Activated CD4-positive, CD25-positive, alpha-beta regulatory T cell treated with anti-CD3 and anti-CD28 coated beads, Interleukin-2, amount 50 U/mL, for 72 hours (primary cell): ENCODE data around the gene STAC.
"Not testable (repeated sequence)": the region's sequence is repeated elsewhere in the genome, so short reads cannot be mapped to it uniquely, and the experiment has no call there.

Experiments
- DNase-seq: peaks from one replicate; pipeline ENCODE4 v3.0.0; 2021

STAC gene

DNA sequence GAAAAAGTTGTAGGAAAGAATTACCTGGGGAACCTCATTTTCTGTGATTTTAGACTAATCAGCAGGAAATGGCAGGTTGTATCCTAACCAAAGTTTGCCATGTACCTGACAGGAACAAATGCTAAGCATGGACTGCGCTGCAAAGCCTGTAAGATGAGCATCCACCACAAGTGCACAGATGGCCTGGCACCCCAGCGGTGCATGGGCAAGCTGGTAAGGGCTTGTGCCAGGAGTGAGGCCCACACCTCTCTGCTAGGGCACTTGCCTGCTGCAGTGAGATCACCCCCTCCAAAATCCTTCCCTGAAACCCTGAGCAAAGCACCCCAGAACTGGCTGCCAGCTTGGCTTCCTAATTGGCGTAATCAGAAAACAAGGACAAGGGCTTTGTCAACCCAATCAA, 102.6 kb downstream of the STAC start:
- no peak for DNase-seq

DNA sequence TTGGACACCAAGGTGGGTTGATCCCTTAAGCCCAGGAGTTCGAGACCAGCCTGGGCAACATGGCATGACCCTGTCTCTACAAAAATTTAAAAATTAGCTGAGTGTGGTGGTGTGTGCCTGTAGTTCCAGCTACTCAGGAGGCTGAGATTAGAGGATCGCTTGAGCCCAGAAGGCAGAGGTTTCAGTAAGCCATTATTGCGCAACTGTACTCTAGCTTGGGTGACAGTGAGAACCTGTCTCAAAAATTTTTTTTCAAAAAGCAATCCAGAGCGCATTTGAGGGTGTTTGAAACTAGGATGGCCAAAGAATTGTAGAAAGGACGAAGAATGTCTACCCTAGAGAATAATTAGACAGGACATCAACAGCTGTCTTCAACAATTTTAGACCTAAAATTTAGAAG, 103.4 kb downstream of the STAC start:
- DNase-seq: no peak

DNA sequence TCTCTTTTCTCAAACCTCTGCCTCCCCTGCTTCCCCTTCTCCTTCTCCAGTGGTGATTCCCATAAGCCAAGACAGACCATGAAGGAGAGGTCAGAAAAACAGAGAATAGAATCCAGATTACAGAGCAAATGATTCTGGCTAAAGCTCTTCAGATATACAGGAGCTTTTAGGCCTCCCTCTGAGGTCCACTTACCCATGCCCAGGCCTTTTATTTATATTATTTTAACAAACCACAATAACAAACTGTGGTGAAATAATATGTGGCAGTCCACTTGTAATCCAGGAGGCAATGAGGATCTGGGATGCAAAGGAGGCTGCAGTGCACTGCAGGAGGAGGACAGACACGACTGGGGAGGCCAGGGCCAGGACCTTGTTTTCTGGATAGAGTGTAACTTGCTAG, 104.1 kb downstream of the STAC start:
- no peak for DNase-seq

DNA sequence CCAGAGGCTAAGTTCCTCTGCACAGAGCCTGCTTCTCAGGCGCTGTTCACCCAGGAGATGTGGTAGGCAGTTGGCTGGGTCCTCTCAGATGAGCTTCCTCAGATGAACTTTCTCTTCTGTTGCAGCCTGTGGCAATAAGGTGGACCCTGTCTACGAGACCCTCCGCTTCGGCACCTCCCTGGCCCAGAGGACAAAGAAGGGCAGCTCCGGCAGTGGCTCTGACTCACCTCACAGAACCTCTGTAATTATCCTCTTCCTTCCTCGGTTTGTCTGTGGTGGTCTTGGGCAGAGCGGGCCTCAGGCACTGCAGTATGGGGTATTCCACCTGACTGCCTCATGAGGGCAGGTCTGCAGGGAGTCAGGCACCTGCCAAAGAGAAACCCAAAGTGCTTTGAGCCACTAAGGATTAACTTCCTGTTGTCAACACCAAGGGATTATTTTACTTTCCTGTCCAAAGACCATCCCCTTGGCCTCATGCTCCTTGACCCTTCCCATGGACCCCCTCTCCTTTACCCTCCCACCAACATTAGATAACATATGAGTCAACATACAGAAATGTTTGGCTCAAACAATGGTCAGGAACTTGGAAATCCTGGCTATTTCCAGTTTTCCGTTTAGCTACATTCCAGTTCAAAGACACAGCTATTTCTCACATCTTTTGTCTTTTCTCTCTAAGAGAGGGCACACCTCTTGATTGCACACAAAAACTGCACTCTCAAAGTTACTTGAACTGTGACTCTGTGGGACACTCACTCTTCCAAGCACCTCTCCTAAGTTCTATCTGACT, 105.9 kb downstream of the STAC start:
- DNase-seq: no peak

DNA sequence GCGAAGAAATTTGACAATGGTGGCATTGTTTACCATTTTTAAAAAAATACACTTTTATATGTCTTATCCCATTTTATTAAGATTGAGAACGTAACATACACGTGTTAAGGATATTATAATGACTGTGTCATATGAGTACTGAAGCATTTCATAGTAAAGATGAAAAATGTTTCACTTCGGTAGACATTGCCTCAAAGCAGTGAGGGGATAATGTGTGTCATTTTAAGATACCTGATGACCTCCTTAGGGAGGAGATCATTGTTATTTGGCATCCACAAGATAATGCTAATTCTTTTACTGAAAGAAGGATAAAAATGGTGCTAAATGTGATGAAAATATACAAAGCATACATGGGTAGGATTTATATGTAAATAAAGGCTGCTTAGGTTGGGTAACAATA, 107.3 kb downstream of the STAC start:
- DNase-seq: no peak

DNA sequence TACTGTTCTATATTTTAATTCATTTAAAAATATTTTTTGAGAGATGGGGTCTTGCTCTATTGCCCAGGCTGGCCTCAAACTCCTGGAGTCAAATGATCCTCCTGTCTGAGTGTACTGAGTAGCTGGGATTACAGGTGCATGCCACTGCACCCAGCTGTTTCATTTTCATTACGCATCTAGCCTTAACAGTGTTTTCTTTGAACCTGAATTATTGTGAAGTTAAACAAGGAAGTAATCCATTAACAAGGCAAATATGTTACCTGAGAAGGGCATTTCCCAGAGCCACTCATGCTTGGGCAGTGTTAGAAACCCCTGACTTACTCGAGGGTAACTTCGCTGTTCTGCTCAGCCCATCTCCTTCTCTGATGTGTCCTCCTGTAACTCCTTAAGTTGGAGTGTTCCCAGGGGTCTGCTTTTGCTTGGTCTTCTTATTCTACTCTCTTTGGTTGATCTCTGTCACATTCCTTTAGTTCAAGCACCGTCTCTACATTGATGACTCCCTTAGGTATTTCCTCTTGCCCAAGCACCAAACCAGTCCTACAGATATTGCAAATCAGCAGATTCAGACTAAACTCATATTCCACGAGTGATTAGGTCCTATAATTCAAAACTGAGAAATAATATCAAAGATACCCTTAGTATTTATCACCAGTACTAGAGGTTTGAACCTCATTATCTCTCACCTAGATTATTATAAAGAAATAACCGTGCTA, 107.9 kb downstream of the STAC start:
- no peak for DNase-seq

DNA sequence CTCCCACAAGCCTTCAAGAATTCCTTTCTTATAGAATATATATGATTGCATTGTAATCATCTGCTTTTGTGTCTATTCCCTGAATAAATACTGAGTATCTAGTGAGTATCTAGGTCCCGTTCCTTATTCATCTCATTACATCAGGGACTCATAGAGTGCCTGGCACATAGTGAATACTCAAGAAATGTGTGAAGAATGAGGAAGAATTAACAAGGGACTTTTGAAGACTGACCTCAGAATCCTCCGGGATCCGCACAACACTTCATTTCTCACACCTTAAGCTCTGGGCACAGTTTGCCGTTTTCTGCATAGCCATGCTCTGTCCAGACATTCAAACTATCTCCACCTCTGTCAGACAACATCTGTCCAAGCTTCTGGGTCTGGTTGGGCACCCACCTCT, 108.8 kb downstream of the STAC start:
- no peak for DNase-seq

DNA sequence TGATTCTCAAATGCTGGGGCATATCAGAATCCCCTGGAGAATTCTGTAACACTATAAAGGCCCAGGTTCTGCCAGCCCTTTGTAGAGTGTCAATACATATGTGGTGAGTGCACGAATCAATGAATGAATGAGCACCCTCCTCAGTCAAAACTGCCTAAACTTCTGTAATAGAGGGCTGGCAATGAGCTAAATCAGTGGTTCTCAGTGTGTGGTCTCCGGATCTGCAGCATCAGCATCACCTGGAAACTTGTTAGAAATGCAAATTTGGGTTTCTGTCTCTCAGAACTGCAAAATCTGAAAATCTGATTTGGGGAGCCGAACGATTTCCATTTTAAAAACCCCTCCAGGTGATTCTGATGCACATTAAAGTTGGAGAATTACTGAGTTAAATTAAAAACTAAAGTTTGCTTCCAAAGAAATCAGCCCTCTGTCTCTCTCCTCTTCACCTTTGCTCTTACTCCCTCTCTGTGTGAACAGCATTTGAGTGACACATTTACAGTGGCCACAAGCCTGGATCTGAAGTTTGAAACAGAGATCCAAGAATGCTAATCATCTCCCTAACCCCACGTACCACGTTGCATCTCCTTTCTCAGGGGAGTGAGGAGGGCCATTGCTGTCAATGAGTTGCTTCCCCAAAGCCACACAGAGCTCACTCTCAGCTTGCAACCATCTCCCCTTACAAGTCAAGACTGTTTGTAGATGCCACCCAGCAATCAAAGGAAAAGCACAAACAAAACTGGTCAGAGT, 109.5 kb downstream of the STAC start:
- DNase-seq: no peak

DNA sequence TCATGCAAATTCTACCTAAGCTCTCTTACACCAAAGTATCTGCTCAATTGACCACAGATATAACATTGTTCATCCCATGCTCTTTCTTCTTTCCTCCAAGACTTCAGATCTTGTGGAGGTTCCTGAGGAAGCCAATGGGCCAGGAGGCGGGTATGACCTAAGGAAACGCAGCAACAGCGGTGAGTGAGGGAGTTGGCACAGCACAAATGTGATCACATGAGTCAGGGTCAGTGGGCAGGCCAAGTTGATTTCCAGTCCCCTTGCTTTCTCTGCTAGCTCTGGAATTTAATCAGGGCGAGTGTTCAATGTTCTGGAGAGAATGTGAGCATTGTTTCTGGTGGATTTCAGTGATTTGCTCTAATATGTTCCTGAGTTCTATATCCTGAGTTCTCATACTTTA, 112.7 kb downstream of the STAC start:
- no peak for DNase-seq

DNA sequence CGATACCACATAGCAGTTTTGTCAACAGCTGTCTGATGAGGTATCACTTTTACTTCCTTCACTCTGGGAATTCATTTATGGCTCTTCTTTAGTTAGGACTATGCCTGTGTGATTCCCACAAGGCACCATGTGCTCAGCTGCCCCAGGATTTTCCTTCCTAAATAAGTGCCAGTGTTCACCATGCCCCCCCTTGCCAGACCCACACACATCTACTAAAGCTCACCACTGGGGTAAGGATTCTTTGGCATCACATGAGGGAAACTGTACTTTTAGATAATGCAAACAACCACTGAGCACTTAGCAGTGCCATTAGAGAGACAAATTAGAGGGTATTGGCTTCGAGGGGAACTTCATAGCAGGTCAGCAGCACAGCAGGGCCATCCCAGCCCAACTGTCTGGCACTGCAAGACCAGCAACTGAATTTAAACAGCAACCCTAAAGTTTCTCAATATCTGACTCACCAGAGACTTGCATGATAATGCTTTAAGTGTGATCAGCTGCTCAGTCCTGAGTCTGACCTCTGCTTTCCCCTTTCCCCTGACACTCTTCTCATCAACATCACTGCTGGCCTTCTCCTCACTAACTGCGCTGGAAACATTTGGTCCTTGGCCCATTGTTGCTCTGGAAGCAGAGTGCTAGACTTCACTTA, 114.3 kb downstream of the STAC start:
- DNase-seq: no peak

DNA sequence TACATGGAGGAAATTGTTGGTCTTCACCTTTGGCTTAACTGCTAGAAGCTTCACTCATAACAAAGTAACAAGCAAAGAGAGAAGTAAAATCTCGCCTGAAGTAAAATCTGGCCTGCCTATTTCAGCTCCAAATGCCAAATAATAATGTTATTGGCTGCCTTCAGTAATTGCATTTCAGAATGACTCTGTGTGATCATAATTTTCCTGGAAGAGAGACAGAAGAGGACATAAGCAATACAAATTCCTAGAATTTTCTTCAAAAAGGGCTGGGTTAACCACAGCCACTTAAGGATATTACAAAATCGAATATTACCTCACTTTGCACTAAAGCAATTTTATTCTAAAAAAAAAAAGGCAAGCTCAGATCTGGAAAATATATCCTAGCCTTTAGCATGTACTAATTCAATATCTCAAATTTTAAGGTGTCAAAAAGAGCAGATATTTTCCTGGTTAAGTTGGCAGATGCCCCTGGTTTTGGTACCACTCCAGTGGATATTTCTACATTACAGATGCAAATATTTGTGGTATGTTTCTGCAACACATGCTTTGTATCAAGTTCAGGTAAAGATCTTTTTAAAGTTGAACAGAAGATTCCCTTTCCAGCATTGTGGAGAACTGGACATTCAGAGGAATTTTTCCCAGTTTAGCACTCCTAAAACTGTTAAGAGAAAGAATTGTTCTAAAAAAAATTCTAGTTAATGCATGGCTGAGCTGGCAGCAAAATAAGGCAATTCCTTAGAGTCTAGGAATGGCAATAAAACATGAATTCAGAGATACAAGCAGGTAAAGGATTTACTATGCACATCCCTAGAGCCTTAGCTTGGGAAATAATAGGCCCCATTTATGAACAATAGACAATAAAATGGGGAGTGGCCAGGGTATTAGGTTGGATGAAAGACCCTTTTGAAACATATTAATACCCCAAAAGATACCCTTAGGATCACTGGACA, 116.7 kb downstream of the STAC start:
- DNase-seq: no peak

DNA sequence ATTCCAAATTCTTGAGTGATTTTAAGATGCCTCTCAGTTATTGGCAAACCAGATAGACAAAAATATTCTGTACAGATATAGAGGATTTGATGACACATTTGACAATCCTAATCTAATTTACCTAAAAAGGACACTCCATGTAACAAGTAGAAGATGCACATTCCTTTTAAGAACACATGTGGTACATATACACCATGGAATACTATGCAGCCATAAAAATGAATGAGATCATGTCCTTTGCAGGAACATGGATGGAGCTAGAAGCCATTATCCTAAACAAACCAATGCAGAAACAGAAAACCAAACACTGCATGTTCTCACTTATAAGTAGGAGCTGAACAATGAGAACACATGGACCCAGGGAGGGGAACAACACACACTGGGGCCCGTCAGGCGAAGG, 119.7 kb downstream of the STAC start:
- not testable (repeated sequence) for DNase-seq

DNA sequence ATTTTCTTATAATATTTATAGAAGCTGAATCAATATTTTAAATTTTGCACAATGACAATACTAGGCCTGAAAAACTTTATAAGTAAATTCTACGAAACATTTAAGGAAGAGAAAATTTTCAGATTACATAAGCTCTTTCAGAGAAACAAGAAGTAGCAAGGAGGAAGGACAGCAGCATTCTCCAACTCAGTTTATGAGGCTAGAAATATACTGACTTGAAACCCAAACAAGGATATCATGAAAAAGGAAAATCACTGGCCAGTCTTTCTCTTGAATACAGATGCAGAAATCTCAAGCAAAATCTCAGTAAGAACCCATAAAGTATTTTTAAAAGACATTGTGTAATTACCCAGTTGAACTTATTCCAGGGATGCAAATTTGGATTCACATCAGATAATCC, 121.3 kb downstream of the STAC start:
- no peak for DNase-seq

DNA sequence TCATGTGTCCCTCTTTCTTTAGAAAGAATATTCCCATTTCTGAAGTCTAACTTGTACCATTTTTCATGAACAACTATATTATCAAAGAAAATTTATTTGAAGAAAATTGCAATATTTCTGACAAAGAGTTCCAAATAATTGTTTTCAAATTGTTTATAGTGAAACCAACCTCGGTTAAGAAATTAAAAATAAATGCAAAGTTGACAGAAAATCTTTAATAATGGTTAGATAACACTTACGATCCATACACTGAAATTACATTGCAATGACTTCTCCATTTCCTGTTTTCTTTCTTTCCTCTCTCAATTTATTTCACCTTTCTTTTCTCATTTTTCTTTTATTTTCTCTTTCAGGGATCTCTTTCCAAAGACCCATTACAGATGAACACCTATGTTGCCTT, 125.1 kb downstream of the STAC start:
- no peak for DNase-seq

DNA sequence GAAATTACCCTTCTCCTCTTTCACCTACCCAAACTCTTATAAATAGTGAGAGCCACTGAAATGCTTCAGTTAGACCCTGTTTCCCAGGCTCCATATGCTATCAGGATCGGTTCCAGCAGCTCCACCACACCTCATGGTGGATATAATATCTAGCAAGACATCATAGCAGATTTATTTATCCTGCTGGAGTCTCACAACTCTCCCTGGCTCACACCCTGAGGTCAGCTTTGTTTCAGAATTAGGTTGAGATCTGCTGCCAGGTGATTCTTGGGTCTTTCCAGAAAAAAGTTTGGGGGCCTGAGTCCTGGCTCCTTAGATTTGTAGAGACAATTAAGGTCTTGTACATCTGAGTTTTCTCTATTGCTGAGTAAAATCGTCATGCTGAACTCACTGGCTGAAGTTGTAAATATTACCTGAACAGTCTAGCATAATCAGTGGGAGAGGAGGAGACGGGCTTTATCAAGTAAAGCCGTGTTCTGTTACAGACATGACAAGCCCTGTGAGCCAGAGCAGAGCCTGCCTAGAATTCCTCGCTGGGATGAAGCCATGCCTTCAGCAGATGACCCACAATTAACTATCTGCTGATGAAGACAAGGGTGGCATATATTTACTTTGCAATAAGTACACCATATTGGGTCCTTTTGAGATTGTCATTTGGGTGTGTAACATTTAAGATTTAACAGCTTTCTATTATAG, 131.6 kb downstream of the STAC start:
- DNase-seq: no peak

DNA sequence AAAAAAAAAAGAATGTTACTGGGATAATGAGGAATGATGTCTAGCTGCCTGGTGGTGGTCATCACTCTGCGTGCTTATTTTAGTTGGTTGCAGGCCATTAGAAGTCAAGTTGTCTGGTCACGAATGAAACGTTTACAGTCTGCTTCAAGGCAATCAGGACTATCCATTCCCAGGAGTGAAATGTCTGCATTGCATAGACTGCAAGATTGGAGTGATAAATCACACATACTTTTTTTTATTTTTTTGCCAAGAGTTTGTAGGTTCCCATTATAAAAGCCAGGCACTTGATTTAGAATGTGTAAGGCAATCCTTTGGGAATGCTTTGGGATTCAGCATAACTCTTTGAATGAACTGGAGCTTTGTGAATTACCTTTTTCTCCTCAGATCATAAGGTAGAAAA, 132.3 kb downstream of the STAC start:
- DNase-seq: no peak

DNA sequence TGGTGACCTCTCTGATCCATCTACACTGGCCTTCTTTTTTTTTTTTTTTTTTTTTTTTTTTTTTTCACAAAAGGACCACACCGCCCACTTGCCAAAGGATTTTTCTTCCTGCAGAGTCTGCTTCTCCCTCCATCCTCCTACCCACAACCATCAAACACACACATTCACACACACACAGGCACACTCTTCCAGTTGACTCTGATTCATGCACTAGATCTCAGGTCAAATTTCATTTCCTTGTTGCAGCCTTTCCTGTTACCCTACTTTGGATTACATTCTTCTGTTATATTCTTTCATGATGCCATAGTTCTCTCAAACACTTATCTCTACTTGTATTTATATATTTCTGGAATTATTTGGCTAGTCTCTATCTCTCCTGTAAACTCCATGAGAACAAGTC, 133.9 kb downstream of the STAC start:
- no peak for DNase-seq

DNA sequence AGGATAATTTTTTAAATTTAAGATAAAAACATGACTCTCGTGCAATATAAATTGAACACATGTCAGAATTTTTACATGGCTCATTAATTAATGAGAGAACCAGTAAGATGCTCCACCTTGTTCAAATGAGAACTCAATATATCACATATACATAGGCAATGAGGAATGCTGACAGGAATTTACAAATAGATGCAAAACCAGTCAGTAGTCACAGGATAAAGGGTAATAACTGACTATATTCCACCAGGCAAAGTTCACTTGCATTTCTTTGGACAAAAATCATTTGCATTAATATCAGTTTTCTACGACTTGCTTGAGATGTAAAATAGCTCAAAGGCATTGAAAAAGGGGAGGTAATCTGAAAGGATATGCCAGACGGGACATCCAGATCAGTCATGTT, 139.4 kb downstream of the STAC start:
- DNase-seq: no peak

DNA sequence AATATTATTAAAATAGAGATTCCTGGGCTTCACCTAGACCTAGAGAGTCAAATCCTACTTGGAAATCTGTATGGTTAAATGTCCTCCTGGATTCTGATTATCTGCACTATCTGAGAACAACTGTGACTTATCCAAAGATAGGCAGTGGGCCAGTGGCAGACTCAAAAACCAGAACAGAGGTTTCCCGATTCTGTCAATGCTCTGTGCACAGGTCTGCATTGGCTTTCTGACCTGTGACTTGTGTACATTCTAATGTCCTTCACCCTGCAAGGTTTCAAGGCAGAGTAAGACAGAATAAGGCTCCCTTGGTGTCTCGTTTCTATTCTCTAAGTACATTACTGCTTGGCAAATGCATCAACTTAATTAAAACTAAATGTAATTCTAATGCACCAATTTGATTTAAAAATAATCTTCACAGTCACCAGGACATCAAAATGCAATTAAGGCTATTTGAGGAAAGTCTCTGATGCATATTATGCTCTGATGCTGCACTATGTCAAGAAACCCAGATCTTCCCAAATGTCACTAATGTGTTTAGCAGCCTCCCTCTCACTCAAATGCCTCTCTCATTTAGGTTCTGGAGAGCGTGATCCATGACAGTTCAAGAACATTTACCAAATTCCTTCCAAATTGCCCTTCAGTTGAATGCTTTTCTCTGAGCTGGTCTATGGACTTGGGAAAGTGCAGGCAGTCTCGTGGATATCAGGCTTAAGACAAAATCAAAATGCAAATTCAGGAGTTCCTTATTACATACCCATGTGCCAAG, 140.1 kb downstream of the STAC start:
- no peak for DNase-seq

DNA sequence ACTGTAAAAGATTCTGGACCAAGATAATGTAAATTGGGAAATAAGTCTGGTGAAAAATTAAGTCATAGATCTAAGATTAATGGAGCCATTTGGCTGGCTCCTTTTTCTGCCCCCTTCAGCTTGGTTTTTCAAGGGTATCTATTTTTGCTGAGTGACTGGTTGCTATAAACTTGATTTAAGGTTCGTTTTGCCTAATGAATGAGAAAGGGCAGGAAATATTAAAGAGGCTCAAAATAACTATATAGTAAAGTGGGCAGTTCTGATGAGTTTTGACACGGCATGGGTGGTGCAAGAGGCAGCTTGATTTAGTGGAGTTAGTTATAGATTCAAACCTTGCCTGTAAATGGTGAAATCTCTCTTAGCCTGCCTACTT, 140.7 kb downstream of the STAC start:
- DNase-seq: no peak

DNA sequence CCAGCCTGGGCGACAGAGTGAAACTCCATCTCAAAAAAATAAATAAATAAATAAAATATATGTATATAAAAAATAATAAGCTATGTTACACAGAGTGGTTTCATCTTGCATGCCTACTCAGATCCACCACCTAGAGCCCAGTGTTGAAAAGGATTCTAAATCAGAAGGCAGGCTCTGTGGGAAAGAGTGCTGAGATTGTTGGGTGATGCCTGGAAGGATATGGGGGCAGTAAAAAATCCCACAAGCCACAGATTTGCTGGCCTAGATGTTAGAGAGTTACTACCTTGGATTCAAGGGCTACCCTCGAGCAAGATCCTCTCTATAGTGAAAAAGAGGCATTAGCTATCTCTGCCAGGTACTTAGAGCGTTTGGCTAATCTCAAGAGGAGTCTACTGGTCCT, 144.3 kb downstream of the STAC start:
- no peak for DNase-seq
